Pancreas (tissue), 10 donors: ENCODE data around the gene KDM8. TPM values are rescaled to one million over a fixed set of nuclear protein-coding genes. Genes with fewer than 3 reads are reported as not detected.

Source experiments
- ATAC-seq, 4 donors: fragments of 200-7000 bp; cut with Tn5 transposase; one replicate each; pipeline versions ENCODE4 v1.8.0 to v1.9.1; 2020; ENCODE audit warnings: mild to moderate bottlenecking in 4 of 4, moderate library complexity in 4 of 4
- DNase-seq, 6 donors: peaks; one replicate each; pipeline ENCODE4 v3.0.0-alpha.2; 2020
- FAIRE-seq: peaks from 2 replicates; lab custom pipeline; 2012; peaks lifted over from hg19 to GRCh38; lab: Jason Lieb, UNC
- H3K27ac ChIP-seq, 4 donors: fragments of 200-600 bp; sonication (generic); 1 replicate in 3 of 4; 2 replicates in 1 of 4; pipeline versions ENCODE4 v1.5.0 to v1.8.0; 2020
- H3K27me3 ChIP-seq, 4 donors: fragments of 200-600 bp; one replicate each; pipeline ENCODE4 v1.8.0; 2021
- H3K36me3 ChIP-seq, 3 donors: fragments of 200-600 bp; sonication (generic) in 1 of 3; one replicate each; pipeline versions ENCODE4 v1.5.0 to v1.8.0; 2020 to 2021
- H3K4me1 ChIP-seq, 3 donors: fragments of 200-600 bp; one replicate each; pipeline ENCODE4 v1.8.0; 2021
- H3K4me3 ChIP-seq, 4 donors: fragments of 200-600 bp; sonication (generic) in 2 of 4; one replicate each; pipeline versions ENCODE4 v1.5.0 to v1.8.0; 2020 to 2021
- H3K9me3 ChIP-seq, 4 donors: fragments of 200-600 bp; one replicate each; pipeline ENCODE4 v1.8.0; 2021
- WGBS, 2 donors: extraction: QIAGEN DNeasy Blood & Tissue Kit; methylation state at CpG; one replicate each; pipeline ENCODE4 v1.1.7; 2013; 5-methylcytosine and 5-hydroxymethylcytosine counted together
- intact Hi-C, 3 donors: fragments of 100-400 bp; cut with DNase I; formaldehyde crosslinking; loops; one replicate each; pipeline versions ENCODE4 v1.11.1 to v1.14.2; 2022
- polyA plus RNA-seq, 2 donors: library from polyadenylated mRNA; stranded (reverse); fragments of 200-250 nt; gene quantifications; one replicate each; pipeline ENCODE4 v1.2.3, GENCODE V29; 2013
- total RNA-seq, 6 donors: library from RNA; stranded (reverse); fragmentation: NEBNext Ultra II Directional in 4 of 6; extraction: Animal tissue kit (Norgen Biotek cat#: 25700) in 4 of 6; gene quantifications; one replicate each; pipeline versions ENCODE4 v1.2.1 to v1.2.4, GENCODE V29; 2021 to 2023
- TF ChIP-seq, protein P1 (sequence below), 4 donors: fragments of 200-600 bp; sonication (generic) in 3 of 4; IDR thresholded peaks; one replicate each; pipeline versions ENCODE4 v1.5.0 to v1.8.0; 2021; ENCODE audit warnings: antibody characterized with exemption in 4 of 4
- donor health status: healthy with polysubstance abuse.
- donor health status: DM: no; HTN: no; CAD: no; lungs with moderate emphysema.
- donor health status: DM: no; HTN: no; CAD: no.
- donor health status: control.
- donor health status: control.
- donor health status: Bipolar disorder and iron deficiency.
- donor health status: DM: yes; HTN: yes; CAD: no.
- donor health status: DM: no; HTN: no; CAD: no.
- donor health status: DM: no; HTN: no; CAD: no.
- donor health status: DM: yes; HTN: yes; CAD: no.

Gene KDM8
- total and polyA plus RNA-seq, 8 donors, result 4.7 to 17.7 (median 6.8) TPM

DNA sequence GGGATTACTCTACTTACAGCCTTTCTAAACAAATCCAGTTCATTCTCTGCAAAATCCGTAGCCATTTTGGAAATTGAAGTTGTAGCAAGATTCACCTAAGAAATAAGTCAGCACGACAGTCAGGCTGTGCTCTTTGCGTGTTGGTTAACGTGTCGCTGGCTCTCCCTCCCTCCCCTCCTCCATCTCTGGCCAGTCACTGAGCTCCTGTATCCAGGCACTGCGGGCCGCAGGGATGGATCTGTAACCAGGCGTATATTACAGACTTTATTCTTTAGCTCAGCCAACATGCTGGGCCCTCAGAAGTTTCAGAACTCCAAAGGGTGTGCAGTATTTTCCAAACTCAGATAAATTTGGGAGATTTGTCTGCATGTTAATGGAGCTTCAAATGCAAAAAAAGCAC lies 30.8 kb downstream of the KDM8 start:
- Histone ChIP-seq H3K4me3 (no peak overlapping the region), H3K9me3 (no peaks in the 10 kb centered on the region), H3K27ac (no peak overlapping the region), H3K4me1 (peaks cover 0 to 17% (median 0%) of the 10 kb centered on the region in 3 donors), H3K27me3 (no peaks in the 10 kb centered on the region), H3K36me3 (peaks cover 0 to 12% (median 2%) of the 10 kb centered on the region in 3 donors)
- TF ChIP-seq, protein P1, sequence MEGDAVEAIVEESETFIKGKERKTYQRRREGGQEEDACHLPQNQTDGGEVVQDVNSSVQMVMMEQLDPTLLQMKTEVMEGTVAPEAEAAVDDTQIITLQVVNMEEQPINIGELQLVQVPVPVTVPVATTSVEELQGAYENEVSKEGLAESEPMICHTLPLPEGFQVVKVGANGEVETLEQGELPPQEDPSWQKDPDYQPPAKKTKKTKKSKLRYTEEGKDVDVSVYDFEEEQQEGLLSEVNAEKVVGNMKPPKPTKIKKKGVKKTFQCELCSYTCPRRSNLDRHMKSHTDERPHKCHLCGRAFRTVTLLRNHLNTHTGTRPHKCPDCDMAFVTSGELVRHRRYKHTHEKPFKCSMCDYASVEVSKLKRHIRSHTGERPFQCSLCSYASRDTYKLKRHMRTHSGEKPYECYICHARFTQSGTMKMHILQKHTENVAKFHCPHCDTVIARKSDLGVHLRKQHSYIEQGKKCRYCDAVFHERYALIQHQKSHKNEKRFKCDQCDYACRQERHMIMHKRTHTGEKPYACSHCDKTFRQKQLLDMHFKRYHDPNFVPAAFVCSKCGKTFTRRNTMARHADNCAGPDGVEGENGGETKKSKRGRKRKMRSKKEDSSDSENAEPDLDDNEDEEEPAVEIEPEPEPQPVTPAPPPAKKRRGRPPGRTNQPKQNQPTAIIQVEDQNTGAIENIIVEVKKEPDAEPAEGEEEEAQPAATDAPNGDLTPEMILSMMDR (IDR thresholded peaks at IDR 0.05), result no peak
- intact Hi-C loops, result loop anchor here (5.0 to 10.0 kb wide), 3 partner anchors 49 to 138 kb away; no protein-coding TSS in a partner anchor
- FAIRE-seq (no peak), ATAC-seq (no peak), DNase-seq (no peak)
- WGBS, 2 donors, result 89 to 92% methylated on average over 8 of the region's 8 CpGs

DNA sequence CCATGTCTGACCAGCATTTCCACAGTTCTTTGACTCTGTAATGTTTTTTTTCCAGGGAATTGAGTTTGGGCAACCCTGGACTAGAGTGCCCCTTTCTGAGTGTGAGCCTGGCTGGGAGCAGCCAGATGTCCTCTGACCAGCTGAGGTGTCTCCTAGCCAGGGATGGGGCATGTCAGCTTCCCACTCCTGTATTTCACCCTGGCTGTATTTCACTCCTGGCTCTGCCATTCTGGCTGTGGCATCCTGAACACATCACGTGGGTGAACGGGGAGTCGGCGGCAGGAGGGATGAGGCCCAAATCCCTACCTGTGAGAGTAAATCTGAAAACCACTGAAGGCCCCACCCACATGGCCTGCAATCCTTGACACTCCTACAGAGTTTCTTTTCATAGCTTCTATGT lies 31.3 kb downstream of the KDM8 start:
- Histone ChIP-seq H3K27ac (no peak overlapping the region), H3K36me3 (peaks cover 0 to 12% (median 2%) of the 10 kb centered on the region in 3 donors), H3K4me3 (no peak overlapping the region), H3K27me3 (no peaks in the 10 kb centered on the region), H3K4me1 (peaks cover 0 to 13% (median 0%) of the 10 kb centered on the region in 3 donors), H3K9me3 (no peaks in the 10 kb centered on the region)
- TF ChIP-seq, protein P1 (IDR thresholded peaks at IDR 0.05), result no peak
- whole genome bisulfite sequencing, 2 donors, result 18 to 23% methylated on average over 4 of the region's 4 CpGs
- intact Hi-C loops, result loop anchor here (5.0 to 10.0 kb wide), 3 partner anchors 50 to 138 kb away; no protein-coding TSS in a partner anchor
- DNase-seq (no peak), FAIRE-seq (no peak), ATAC-seq (no peak)

DNA sequence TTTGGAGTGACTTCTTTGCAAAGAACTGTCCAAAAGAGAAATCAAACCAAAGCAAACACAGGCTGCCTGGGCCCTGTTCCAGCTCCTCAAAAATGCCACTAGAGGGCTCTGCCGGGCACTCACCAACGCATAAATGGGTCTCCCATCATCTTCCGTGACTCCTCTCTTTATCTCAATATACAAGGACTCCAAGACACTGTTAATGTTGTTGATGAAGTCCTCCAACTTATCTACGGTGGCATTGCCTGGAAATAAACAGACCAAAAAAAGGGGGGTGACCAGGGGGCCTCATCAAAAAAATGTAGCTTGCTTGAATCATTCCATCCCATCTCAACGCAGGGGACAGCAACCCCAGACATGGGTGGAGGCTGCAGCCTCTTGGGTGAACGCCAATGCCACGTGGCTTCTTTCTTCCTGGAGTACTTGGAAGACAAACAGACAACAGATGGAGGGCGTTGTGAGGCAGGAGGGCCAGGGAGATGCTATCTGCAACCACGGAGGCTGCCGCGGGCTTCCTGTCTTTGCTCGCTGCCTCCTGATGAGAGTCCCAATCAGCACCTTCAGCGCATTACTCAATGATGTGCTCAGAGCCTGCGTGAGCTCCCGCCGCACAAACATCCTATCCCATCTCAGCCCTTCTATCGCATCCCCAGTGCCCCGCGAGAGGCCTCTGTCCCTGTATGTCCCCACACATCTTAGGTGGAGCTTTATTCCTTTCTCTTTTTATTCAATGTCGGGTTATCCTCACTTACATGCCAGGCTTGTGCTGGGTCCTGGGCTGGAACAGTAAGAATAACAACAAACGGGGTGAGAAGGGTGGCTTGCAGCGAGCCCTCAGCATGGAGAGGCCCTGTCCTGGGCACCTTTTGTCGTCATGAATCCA lies 32.0 kb downstream of the KDM8 start:
- H3K4me1 ChIP-seq, result peaks cover 0 to 10% (median 0%) of the 10 kb centered on the region in 3 donors
- ATAC-seq (peak; percentile 68 to 83 (median 78)), FAIRE-seq (peak; percentile 53), DNase-seq (peak in 2 of 6 donors; percentile 67 to 68)
- H3K4me3 ChIP-seq, result no peak overlapping the region
- TF ChIP-seq, protein P1 (IDR thresholded peaks at IDR 0.05), result peak; percentile 32 to 67 (median 54)
- 55 to 59% methylated on average over 23 of the region's 23 CpGs for WGBS, 2 donors
- H3K27me3 ChIP-seq, result no peaks in the 10 kb centered on the region
- intact Hi-C loops, result loop anchor here in 2 of 3 donors (10.0 kb wide), 2 partner anchors 50 to 130 kb away; no protein-coding TSS in a partner anchor
- peaks cover 0 to 12% (median 2%) of the 10 kb centered on the region in 3 donors for H3K36me3 ChIP-seq
- peak overlapping the region in 1 of 4 donors; percentile 8 for H3K27ac ChIP-seq
- H3K9me3 ChIP-seq, result no peaks in the 10 kb centered on the region

DNA sequence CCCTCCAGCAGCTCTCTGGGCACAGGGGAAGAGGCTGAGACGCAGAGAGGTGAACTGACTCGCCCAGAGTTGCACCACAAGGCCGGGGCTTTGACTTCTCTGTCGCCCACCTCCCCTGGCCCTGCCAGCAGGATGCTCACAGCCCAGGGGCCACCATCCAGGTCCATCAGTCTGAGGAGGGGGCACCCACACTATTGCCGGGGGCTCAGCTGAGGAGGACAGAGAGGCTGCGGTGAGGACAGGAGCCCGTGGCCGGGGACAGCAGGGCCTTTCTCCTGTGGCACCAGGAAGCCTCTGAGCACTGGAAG lies 32.6 kb downstream of the KDM8 start:
- Histone ChIP-seq H3K4me1 (peaks cover 0 to 10% (median 0%) of the 10 kb centered on the region in 3 donors), H3K27me3 (no peaks in the 10 kb centered on the region)
- WGBS, 2 donors, result 89 to 90% methylated on average over 8 of the region's 8 CpGs

More for the DNA sequence above, 32.6 kb downstream of the KDM8 start:
- intact Hi-C loops, result loop anchor here in 2 of 3 donors (10.0 kb wide), 2 partner anchors 51 to 129 kb away; no protein-coding TSS in a partner anchor
- Histone ChIP-seq H3K4me3 (no peak overlapping the region), H3K9me3 (no peaks in the 10 kb centered on the region), H3K27ac (peak overlapping the region in 1 of 4 donors; percentile 8), H3K36me3 (peaks cover 0 to 12% (median 2%) of the 10 kb centered on the region in 3 donors)
- no peak for ATAC-seq
- FAIRE-seq, result no peak
- DNase-seq, result peak in 1 of 6 donors; percentile 26
- TF ChIP-seq, protein P1 (IDR thresholded peaks at IDR 0.05), result no peak
